CD4-positive, alpha-beta T cell treated with Interferon gamma for 1 hour (primary cell): ENCODE measurements around the gene GDF11.

Source experiments
- DNase-seq: peaks from one replicate; pipeline ENCODE4 v3.0.0-alpha.2; 2020

GDF11 gene

DNA sequence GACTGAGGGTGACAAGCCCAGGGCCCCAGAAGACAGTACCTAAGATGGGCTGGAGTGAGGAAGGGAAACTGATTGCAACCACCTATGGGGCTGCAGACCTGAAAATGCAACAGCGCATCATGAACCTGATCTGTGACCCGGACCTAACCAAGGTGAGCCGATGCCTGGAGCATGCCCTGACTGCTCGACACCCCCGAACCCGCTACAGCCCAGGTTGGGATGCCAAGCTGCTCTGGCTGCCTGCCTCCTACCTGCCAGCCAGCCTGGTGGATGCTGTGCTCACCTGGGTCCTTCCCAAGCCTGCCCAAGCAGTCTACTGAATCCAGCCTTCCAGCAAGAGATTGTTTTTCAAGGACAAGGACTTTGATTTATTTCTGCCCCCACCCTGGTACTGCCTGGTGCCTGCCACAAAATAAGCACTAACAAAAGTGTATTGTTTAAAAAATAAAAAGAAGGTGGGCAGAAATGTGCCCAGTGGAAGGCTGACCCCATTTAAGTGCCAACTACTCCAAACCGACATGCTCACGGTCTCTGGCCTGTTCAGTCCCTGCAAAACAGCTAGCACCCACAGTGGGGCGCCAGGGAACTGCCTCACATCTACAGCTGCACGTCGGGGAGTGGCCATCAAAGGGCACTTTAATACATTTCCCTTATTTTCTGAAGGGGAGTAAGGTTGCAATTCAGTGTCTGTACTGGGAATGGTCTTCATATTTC is 18.5 kb upstream of the GDF11 start:
- DNase-seq: peak; percentile 67

DNA sequence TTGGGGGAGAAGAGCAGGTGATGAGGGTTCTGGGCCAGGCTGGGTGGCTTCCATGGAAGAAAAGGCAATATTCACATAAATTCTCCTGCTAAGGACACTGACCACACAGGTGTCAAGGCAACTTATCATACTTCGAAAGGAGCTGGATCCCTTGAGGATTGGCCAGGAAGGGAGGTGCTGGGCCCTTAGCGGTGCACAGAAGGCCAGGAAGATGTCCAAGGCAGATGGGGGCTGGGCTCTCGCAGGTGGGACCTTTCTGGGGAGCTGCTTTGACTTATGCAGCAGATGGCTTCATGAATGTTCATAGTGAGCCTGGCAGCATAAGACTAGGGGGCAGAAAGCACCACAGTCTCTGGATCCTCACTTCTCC is 18.0 kb upstream of the GDF11 start:
- no peak for DNase-seq

DNA sequence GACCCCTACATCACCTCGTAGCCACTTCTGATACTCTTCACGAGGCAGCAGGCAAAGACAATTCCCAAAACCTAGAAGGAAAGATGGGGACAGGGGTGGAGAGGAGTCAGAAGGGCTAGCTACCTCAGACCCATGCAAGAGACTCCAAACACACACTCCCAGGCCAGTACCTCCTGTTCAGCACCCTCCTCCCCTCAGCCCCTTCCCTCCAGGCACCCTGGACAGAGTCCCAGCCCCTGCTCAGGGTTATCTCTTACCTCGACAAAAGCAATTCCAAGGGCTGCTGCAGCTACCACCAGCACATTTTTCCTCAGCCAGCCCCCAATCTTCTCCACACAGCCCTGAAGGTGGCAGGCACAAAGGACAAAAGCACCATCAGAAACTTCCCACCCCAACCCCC is 17.4 kb upstream of the GDF11 start:
- no peak for DNase-seq

DNA sequence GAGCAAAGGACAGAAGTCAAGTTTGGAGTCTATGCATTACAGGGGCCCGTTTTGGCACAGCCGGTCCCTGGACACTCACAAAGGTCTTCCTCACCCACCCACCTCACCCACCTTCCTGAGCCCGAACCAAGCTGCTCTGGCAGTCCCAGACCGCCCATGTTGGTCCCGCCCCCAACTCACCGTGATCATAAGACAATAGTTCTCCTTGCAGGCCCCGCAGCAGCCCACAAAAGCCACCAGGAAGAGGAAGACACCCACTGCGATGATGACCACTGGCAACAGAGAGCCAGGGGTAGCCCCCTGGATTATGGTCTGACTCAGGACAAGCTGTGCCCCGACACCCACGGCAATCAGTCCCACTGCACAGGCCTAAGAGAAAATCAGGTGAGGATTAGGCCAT is 16.0 kb upstream of the GDF11 start:
- DNase-seq: no peak

DNA sequence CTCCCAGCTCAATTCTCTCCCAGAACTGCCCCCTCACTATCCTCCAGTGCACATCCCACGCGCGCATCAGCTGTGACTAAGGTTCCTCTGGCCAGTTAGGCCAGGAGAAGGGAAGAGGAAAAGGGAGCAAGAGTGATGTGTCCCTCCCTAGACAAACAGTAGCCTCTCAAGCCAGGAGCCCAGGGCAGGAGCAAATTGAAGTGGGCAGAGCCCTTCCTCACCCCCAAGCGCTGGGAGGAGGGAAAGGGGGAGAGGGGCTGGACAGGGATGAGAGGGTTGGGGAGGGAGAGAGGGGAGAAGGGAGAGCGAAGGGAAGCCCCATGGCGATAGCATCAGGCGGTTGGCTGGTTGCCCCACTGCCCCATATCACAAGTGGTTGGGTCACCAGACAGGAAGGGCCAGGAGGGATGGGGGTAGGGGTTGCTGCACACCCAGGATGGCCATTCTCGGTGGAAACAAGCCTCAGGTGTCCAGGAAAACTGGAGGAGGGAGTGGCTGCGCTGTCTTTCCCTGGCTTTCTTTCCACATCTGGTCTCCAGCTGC is 15.2 kb upstream of the GDF11 start:
- DNase-seq: no peak

DNA sequence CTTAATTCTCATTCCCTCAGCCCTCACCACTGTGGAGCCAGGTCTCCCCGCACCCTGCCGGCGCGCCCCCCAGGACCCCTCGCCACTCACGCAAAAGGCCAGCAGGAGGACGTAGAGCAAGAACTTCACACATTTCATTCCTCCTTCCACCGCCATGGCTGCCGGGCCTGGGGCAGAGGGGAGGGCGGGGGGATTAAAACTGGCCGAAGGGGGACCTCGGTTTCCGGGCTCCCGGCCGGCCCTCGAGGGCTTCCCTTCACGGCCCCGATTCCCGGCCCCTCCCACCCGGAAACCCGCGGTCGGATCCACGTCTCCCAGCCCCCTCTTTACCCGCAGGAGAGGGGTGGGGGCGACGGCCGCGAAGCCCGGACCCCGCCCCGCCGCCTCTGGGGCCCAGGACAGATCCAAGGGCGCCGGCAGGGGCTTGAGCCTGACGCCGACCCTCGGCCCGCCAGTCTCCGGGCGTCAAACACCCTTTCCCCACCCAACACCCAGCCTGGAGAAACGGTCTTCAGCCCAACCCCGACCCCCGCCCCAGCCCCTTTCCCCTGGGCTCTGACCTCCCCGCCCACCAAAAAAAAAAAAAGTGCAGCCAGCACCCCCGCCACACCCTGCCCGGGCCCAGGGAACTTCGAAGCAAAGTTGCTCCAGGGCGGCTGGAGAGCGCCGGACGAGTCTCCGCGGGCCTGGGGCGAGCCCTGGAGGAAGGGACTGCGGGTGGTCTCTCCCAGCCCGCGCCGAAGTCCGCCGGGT is 14.6 kb upstream of the GDF11 start:
- DNase-seq: no peak

DNA sequence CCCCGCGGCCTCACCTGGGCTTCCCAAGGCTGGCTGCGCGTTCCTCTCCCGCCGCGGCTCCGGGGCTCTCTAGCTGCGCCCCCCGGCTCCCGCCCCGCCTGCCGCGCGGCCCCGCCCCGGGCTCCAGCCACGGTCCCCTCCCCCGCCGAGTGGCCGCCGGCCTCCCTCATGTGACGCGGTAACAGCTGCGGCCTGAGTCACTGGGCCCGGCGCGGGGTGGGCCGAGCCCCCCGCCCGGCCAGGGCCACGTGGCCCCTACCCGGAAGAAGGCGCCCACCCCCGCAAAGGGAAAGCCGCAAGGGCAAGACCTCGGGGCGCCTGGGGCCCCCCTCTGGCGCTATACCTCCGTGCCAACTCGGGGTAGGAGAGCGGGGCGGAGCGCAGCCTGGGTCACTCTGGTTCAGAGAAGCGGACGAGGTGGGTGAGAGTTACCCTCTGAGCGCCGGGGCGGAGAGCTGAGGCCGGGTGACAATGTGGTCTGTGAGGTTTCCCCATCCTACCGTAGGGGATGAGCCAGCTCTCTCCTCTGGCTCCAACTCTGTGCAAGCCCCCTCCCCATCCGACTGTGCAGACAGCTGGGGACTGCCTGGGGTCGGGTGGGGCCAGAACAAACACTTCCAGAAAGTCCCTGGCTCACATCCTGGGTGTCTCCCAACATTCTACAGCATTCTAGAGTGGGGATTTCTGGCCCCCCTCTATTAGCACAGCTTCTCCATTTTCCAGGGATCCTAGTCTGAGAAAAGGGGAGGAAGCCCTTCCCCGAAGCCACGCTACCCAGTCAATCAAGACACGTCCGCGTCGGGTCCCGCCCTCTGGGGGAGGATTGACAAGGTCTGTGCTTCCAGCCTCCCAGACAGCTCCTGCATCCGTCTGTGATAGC is 13.7 kb upstream of the GDF11 start, which contains the start of gene CD63:
CD63 (minus strand) TSS at position 71 of the 880 bp plus-strand sequence. CDS start 668 bp downstream, outside the sequence.
- DNase-seq: peak; percentile 71

DNA sequence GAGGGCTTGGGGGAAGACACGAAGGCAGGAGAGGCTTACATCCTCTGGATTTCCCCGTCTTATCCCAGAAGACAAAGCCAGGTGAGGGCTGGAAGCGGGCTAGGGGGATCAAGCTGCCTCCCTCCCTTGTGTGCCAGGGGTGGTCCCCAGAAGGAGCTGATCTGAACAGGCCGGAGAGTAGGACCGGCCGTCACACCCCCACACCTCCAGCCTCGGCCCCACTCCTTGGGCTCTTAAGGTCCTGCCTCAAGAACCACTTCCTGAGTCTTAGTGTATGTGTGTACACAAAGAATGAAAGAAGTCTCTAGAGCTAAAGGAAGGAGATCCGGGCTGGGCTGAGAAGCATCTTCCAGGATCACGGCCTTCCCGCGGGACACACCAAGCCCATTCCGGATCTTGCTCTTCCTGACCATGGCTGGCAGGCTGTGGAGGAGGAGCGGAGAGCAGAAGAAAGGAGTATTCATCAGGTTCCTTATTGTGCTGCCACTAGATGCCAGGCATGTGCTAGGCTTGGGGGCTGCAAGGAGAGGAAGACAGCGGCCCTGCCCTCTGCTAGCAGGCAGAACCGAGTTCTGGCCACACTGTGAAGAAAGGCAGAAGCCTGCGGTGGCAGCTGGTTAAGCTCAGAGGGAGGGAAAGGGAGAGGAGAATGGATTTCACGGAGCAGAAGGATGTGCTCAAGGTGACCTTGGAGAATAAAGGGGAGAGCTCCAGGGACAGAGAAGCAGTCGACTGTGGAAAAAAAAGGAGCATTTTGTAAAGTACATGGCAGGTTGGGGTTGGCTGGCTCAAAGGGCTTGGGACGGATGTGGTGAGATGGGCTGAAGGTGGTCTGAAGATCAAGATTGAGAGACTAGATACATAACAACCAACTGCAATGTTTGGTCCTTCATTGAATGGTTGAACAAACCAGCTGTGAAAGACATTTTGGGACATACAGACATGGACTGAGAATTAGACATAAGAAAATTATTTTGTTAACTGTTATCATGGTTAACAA is 12.8 kb upstream of the GDF11 start:
- peak; percentile 37 for DNase-seq

DNA sequence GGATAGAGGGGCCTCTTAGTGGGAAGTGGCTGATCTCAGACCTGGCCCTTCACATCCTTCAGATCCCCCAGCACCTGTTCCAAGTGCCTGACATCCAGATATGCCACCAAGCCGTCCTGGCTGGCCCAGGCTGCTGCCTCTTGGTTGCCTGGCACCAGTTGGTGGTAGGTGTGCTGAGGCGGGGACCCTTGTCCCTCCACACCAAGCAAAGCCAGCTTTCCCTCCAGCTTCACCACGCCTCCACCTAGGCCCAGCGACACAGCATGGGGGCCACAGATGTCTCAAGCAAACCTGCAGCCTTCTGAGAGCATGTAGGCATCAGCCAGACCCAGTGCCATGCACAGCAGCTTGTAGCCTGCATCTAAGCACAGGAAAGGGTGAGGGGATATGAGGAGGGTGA is 10.6 kb upstream of the GDF11 start:
- DNase-seq: no peak

DNA sequence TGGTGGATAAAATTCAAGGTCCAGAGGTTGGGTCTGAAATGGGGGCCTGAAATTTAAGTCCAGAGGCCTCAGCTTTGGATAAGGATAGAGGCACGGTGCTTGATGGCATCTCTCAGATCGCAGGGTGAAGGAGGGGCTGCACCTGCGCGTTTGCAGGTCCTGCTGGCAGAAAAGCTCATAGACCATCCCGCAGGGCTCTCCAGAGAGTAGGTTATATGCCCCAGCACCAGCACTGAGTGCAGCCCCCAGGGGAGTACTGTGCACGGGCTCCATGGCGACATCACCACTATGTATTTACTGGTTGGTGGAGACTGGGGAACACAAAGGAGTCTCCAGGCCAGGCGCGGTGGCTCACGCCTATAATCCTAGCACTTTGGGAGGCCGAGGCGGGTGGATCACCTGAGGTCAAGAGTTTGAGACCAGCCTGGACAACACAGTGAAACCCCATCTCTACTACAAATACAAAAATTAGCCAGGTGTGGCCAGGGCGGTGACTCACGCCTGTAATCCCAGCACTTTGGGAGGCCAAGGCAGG is 9.8 kb upstream of the GDF11 start:
- no peak for DNase-seq

DNA sequence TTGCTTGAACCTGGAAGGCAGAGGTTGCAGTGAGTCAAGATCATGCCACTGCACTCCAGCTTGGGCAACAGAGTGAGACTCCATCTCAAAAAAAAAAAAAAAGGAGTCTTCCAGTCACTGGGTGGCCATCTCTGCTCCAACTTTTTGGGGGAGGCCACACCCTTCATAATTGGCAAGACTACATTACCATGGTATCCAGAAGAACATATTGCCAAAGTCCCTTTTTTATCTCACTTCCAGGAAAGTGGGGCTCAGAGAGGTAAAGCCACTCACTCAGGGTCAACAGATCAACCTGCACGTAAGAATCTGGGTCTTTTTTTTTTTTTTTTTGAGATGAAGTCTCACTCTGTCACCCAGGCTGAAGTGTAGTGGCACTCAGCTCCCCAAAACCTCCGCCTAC is 9.1 kb upstream of the GDF11 start:
- no peak for DNase-seq

DNA sequence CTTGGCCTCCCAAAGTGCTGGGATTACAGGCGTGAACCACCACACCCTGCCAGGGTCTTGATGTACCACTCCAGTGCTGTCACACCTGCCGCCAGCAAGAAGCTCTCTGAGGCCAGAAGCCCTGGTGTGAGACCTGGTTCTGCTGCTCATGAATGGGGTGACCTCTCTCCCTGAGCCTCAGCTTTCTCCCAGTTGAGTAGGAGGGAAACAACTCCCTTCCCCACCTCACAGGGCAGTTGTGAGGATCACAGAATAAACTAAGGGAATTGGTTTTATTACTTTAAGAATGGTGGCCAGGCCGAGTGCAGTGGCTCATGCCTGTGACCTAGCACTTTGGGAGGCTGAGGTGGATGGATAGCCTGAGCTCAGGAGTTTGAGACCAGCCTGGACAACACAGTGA is 8.3 kb upstream of the GDF11 start:
- no peak for DNase-seq

DNA sequence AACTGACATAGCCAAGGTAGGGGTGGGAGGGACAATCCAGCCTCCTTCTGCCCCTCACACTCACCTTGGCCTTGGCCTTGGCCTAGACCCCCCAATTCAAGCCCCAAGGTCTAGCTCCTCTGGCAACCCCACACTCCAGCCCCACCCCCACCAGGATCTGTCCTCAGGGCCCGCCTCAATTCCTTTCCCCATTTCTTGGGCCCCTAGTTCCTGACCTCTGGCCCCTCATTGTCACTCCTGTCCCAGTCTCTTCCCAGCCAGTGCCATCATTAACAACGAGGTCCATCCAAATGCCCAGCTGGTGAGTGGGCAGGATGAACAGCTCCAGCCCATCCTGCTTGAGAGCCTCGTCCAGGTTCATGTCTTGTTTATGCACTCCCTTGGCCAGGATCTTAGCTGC is 6.8 kb upstream of the GDF11 start:
- no peak for DNase-seq

DNA sequence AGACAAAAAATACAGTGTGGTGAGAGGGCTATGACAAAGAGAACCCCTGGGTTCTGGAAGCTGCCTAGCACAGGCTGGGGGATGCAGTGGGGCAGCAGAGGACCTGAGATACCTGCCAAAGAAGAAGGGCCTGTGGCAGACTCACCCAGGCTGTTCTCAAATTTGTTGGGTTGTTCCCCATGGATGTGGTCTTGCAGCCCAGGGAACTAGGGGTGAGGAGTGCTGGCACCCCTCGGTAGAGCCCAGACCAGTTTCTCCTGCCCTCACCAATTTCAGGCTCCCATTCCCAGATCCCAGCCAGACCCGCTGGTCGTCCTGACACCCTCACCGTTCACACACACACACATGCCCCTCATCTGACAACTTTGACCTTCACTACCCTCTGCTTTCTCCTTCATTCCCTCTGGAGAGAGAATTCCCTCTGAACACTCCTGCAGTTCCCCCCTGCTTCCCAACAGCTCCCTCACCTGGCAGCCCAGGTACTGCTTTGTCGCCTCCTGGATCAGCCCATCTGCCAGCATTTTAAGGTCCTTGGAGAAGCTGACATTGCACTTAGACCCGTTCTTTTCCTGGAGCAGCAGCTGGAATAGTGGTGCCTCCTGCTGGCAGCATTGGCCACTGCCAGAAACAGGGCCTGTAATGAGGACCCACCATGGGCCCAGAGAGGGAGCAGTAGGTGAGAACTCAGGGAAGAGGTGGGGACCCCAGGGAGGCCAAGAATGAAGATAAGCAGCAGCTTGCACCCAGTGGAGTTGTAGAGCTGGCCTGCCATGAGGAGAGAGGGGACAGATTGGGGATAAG is 5.9 kb upstream of the GDF11 start:
- DNase-seq: peak; percentile 54

DNA sequence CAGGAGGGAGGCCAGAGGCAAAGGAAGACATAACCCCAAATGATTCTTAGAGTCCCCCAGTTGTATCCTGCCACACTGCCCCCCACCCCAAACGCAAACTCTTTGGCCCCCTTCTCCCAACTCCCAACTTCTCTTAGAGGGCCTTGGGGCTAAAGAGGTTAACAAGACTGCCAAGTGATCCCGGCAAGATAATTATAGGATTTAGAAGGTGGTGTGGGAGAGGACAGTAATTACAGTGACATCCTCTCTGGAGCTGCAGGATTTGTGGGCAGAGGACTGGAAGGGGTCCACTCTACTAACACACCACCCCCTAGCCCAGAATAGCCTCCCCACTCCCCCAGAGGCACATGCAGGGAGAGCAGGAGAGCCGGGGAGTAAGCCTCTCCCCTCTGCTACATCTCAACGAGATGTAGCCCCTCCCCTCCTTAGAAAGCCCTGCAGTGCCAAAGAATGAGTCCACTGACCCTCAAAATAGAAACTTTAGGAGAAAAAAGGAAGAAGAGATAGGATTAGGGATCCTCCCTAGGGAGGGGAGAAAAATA is 5.3 kb upstream of the GDF11 start:
- DNase-seq: no peak

DNA sequence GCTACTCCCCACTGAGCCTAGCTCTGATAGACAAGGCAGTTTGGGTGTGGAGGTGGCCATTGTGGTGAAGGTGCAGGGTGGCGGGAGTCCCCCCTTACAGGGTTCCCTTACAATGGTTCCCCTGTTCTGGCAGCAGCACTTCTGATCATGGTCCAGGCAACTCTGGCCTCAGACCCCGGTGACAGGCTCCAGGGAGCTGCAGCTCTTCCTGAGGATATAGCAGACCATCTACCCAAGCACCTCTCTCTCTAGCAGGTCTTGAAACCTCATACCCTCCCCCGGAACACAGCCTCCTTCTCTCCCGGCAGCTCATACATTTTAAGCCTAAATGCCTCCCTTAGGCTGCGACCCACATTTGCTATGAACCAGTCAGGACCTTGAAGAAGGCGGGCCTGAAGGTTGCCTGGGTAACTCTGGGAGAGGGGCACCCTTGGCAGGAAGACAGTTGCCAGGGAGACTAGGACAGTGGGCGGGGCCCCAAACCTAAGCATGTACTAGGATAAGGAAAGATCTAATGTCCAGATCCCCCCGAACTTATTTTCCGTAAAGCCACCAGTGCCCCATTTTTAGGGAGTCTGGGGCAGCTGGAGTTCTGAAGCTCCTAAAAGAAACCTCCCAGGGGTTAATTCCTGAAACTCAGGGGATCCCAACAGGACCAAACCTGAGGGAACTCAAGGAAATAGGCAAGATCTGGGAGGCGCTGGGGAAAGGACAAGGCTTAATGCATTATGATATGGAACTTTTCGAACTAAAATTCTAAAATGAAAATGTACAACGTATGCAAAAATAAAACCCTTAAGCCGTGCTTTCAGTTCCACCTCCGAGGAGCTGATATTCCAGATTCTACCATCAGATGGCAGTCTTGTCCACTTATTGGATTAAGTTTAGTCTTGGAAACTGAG is 4.5 kb upstream of the GDF11 start:
- peak; percentile 78 for DNase-seq

DNA sequence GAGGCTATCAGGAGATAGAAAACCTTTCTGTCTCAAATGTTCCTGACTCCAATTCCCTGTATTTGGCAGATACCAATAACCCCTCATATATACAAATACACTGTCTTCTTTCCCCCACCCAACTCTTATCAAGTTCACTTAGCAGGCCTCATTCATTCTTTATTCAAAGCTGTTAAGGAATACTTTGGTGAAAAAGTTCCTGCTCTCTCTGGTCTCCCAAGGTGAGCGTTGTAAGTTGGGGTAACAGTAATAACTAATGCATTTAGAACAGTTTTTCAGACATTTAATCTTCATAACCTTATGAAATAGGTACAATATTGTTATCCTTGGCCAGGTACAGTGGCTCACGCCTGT is 3.9 kb upstream of the GDF11 start:
- DNase-seq: no peak

DNA sequence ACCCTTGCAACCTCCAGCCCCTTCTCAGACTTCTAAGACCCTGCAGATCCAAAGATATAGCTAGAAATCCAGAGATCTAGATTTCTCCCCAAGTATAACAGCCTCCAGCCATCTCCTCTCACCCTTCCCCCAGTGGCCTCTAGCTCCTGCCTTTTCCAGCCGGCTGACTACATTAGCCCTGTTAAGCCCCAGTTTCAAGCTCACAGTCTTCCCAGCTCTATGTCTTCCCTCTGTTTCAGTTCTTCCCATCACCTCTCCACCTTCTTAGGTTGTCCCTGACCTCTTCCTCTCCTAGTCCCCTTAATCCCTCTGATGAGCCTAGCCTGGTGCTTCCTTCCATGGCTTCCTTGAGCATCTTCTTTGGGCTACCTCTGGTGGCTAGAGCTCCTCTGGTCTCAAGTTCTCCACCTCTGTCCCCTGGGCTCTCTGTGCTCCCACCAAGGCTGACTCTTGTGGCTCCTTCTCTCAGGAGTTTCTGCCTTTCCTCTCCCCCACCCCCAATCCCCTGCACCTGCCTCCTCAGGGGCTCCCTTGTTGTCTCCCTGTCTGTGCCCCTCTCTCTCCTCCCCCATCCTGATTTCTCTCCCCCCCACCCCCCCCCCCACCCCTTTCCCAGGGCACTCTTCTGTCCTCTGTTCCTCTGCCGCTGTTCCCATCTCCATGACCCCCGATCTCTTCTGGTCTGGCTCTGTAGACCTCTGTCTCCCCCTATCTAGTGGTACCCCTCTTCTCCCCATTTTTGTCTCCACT is 816 bp upstream of the GDF11 start:
- DNase-seq: no peak
